RWPE1 (cell line): ENCODE data around the gene RMND1.
"Not testable (repeated sequence)": the region's sequence is repeated elsewhere in the genome, so short reads cannot be mapped to it uniquely, and the experiment has no call there.

ENCODE experiments used
- CTCF ChIA-PET: fragments of 350-600 bp; sonication (Branson Sonifier 250); formaldehyde crosslinking; extraction: SDS; loops from one replicate; lab custom pipeline; 2021; lab: Yijun Ruan, JAX
- POLR2A ChIA-PET: fragments of 400-600 bp; formaldehyde crosslinking; extraction: SDS; loops from one replicate; lab custom pipeline; 2020; ENCODE audit warnings: antibody characterized with exemption; ENCODE audit not compliant: low non-redundant PET; lab: Yijun Ruan, JAX
- DNase-seq: peaks from one replicate; pipeline ENCODE4 v3.0.0; 2012; ENCODE audit warnings: low spot score
- H3K27ac ChIP-seq: fragments of 450-650 bp; 2 replicates; pipeline ENCODE4 v1.5.1; 2017
- CTCF ChIP-seq: fragments of 450-650 bp; conservative IDR thresholded peaks from 2 replicates; pipeline ENCODE4 v1.5.1; 2017; ENCODE audit warnings: low read depth, mild to moderate bottlenecking

The RMND1 gene

GRCh38 chr6:151372164-151372563, 79.8 kb downstream of the RMND1 start:
- CTCF ChIA-PET = no interaction called here
- no peak for TF ChIP-seq CTCF
- no peak for DNase-seq
- H3K27ac ChIP-seq = no peak overlapping the region
- POLR2A ChIA-PET = no interaction called here

GRCh38 chr6:151370509-151371078, 81.3 kb downstream of the RMND1 start:
- no peak for DNase-seq
- POLR2A ChIA-PET = no interaction called here
- CTCF ChIA-PET = no interaction called here
- no peak for TF ChIP-seq CTCF
- H3K27ac ChIP-seq = no peak overlapping the region

- TF ChIP-seq CTCF = no peak
- no peak overlapping the region for H3K27ac ChIP-seq
- CTCF ChIA-PET = no interaction called here
- POLR2A ChIA-PET = no interaction called here
- no peak for DNase-seq
Observed at GRCh38 chr6:151365233-151365632, 86.7 kb downstream of the RMND1 start.

- no peak for DNase-seq
- no peak overlapping the region for H3K27ac ChIP-seq
- ChIA-PET POLR2A (no interaction called here), CTCF (no interaction called here)
- no peak for TF ChIP-seq CTCF
Observed at GRCh38 chr6:151359486-151359885, 92.4 kb downstream of the RMND1 start.

- no peak for DNase-seq
- CTCF ChIA-PET = no interaction called here
- POLR2A ChIA-PET = no interaction called here
- H3K27ac ChIP-seq = no peak overlapping the region
- TF ChIP-seq CTCF = no peak
Observed at GRCh38 chr6:151358475-151358874, 93.5 kb downstream of the RMND1 start.

GRCh38 chr6:151357758-151358436, 94.0 kb downstream of the RMND1 start:
- POLR2A ChIA-PET = no interaction called here
- TF ChIP-seq CTCF = no peak
- CTCF ChIA-PET = interaction anchor here (0.6 kb wide), 1 partner anchor 768 kb away, joined by 3 read pairs; no protein-coding TSS in a partner anchor
- no peak for DNase-seq
- no peak overlapping the region for H3K27ac ChIP-seq

GRCh38 chr6:151356983-151357382, 94.9 kb downstream of the RMND1 start:
- DNase-seq, POLR2A ChIA-PET, H3K27ac ChIP-seq: not testable (repeated sequence)
- CTCF ChIA-PET = interaction anchor here (0.6 kb wide), 1 partner anchor 879 kb away, joined by 4 read pairs; no protein-coding TSS in a partner anchor
